ENCODE results near the gene LRRC28.

GRCh38 chr15:99244306-99244705 lies 7.0 kb upstream of the LRRC28 start:
- TF ChIP-seq, protein P1, sequence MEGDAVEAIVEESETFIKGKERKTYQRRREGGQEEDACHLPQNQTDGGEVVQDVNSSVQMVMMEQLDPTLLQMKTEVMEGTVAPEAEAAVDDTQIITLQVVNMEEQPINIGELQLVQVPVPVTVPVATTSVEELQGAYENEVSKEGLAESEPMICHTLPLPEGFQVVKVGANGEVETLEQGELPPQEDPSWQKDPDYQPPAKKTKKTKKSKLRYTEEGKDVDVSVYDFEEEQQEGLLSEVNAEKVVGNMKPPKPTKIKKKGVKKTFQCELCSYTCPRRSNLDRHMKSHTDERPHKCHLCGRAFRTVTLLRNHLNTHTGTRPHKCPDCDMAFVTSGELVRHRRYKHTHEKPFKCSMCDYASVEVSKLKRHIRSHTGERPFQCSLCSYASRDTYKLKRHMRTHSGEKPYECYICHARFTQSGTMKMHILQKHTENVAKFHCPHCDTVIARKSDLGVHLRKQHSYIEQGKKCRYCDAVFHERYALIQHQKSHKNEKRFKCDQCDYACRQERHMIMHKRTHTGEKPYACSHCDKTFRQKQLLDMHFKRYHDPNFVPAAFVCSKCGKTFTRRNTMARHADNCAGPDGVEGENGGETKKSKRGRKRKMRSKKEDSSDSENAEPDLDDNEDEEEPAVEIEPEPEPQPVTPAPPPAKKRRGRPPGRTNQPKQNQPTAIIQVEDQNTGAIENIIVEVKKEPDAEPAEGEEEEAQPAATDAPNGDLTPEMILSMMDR (IDR thresholded peaks at IDR 0.05): no peak
- TF ChIP-seq SMC3 (IDR thresholded peaks at IDR 0.05; ENCODE audit: low read depth, low read length) (no peak), SIN3A (IDR thresholded peaks at IDR 0.05; ENCODE audit: borderline replicate concordance, low read depth, low read length) (no peak), RCOR1 (IDR thresholded peaks at IDR 0.05; ENCODE audit: low read length) (no peak), USF2 (IDR thresholded peaks at IDR 0.05; ENCODE audit: borderline replicate concordance, low read depth, low read length) (no peak), MAX (IDR thresholded peaks at IDR 0.05; ENCODE audit: low read depth) (no peak)
